GOT3 (cell line): ENCODE measurements around the gene NUP98.
"Not testable (repeated sequence)": the region's sequence is repeated elsewhere in the genome, so short reads cannot be mapped to it uniquely, and the experiment has no call there.

Source experiments
- DNase-seq: peaks from one replicate; lab custom pipeline; 2025; ENCODE audit warnings: mixed read lengths; lab: John Stamatoyannopoulos, UW

Gene NUP98

GRCh38 chr11:3826721-3827120 lies 29.4 kb upstream of the NUP98 start:
- no peak for DNase-seq

DNA sequence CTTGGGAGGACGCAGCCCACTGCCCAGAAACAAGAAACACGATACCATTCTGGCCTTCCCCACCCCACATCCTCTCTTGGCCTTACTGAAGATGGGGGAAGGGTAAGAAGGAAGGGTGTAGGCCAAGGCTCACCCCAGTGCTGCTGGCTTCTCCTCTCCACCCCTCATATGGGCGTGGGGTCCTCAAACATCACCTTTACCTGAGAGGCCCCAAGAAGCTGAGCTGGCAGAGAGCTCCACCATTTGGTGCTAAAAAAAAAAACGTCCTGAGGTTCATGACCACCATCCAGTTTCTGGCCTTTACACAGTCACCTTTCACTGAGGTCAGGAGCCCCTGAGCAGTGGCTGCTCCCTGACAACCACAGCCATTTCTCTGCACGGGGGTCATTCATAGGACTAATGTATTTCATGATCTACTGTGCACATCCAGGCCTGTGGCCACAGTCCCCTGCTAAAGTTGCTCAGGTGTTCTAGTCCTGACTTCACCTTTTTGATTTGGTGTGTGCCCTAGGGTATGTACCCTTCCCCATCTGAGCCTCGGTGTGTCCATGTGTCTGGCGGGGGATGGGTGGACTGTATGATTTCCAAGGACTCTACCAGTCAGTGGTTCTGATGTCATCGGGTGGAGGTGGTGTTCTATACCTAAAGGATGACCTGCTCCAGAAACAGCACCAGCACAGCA lies 28.3 kb upstream of the NUP98 start:
- DNase-seq = no peak

DNA sequence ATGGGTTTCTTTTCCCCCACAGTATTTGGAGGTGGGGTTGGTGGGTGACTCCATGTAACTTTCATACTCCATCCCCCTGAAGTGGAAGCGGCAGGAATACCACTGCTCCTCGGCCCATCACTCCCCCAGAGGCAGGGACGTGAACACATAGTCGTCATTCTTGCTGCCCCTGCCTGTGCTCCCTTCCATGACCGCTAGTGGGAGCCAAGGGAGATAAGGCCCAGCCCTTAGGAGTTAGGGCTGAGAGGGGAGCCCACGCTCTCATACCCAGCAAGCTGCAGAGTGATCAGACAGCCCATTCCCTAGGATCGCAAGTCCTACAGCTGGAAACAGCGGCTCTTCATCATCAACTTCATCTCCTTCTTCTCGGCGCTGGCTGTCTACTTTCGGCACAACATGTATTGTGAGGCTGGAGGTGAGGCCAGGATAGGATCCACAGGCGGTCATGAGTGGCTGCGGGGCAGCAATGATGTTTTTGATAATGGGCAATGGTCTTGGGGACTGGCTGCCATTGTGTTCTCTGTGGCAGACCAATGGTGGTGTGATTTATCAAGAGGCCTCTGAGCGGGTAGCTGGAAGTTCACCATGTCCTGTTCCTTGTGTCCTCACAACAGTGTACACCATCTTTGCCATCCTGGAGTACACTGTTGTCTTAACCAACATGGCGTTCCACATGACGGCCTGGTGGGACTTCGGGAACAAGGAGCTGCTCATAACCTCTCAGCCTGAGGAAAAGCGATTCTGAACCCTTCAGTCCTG lies 27.5 kb upstream of the NUP98 start:
- DNase-seq = no peak

DNA sequence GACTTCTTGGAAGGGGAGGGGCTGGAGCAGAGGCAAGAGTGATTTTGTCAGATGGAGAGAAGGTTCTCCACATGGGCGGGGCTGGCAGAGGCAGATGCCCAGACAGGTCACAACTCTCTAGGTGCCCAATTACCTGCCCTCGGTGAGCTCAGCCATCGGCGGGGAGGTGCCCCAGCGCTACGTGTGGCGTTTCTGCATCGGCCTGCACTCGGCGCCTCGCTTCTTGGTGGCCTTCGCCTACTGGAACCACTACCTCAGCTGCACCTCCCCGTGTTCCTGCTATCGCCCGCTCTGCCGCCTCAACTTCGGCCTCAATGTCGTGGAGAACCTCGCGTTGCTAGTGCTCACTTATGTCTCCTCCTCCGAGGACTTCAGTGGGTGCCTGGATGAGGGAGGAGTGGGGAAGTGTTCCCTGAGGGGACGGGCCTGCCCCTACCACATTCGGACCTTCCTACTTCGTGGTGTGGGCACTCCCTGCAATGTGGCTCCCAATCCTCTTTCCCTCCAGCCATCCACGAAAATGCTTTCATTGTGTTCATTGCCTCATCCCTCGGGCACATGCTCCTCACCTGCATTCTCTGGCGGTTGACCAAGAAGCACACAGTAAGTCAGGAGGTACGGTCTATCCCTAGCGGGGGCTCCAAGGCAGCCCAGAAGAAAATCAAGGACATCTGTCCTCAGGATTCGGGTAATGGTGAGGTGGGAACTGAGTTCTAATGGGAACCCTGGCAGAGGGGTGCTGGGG lies 26.6 kb upstream of the NUP98 start:
- DNase-seq = no peak

GRCh38 chr11:3823303-3823702 lies 25.9 kb upstream of the NUP98 start:
- no peak for DNase-seq

DNA sequence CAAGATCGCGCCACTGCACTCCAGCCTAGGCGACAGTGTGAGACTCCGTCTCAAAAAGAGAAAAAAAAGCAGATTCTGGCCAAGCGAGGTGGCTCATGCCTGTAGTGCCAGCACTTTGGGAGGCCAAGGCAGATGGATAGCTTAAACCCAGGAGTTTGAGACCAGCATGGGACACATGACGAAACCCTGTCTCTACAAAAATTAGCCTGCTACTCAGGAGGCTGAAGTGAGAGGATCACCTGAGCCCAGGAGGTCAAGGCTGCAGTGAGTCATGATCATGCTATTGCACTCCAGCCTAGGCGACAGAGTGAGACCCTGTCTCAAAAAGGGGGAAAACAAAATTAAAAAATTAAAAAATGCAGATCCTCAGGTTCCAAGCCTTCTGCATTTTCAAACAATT lies 25.0 kb upstream of the NUP98 start:
- DNase-seq = no peak

GRCh38 chr11:3820971-3821370 lies 23.6 kb upstream of the NUP98 start:
- DNase-seq = no peak

DNA sequence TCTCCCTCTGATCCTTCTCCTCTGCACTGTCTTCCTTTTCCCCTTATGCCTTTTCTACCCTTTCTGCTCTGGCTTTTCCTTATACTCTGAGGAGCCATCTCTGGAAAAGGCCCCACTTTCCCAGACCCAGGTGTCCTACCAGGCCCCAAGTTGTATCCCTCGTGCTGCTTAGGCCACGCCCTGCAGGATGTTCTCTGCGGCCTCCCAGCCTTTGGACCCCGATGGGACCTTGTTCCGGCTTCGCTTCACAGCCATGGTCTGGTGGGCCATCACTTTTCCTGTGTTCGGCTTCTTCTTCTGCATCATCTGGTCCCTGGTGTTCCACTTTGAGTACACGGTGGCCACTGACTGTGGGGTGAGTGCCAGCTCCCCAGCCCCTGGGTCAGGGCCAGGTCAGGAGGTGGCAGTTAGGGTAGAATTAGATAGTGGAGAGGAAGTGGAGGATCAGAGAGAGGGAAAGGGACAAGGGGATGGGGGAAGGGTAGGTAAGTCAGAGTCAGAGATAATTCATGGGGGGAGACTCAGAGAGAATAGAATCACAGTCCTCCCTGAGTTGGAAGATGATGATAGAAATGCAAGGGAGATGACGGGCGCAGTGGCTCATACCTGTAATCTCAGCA lies 19.9 kb upstream of the NUP98 start:
- DNase-seq = no peak

GRCh38 chr11:3816673-3817072 lies 19.3 kb upstream of the NUP98 start:
- DNase-seq = no peak

DNA sequence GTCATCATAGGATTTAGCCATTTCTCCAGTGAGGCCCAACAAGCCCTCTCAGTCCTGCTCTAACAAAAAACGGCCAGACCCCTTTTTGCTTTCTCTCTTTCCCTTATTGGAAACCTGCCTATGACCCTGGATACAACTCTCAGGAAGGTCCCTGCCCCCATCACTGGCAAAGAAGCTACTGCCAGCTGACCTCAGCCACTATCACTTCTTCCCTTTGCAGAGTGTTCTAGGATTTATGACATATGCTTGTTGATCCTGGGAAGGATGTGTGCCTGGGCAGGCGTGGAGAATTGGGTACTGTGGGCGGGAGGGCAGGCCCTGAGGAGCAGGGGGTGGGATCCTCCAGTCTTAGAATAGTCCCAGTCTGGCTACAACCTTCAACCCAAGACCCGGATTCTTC lies 18.5 kb upstream of the NUP98 start:
- DNase-seq = no peak

- not testable (repeated sequence) for DNase-seq
These were observed 17.5 kb upstream of the NUP98 start for GRCh38 chr11:3814832-3815231.

GRCh38 chr11:3810951-3811350 lies 13.6 kb upstream of the NUP98 start:
- no peak for DNase-seq

- no peak for DNase-seq
These were observed 13.1 kb upstream of the NUP98 start for GRCh38 chr11:3810446-3810845.

GRCh38 chr11:3809624-3809928 lies 12.2 kb upstream of the NUP98 start:
- no peak for DNase-seq

GRCh38 chr11:3808861-3809623 lies 11.7 kb upstream of the NUP98 start:
- no peak for DNase-seq

DNA sequence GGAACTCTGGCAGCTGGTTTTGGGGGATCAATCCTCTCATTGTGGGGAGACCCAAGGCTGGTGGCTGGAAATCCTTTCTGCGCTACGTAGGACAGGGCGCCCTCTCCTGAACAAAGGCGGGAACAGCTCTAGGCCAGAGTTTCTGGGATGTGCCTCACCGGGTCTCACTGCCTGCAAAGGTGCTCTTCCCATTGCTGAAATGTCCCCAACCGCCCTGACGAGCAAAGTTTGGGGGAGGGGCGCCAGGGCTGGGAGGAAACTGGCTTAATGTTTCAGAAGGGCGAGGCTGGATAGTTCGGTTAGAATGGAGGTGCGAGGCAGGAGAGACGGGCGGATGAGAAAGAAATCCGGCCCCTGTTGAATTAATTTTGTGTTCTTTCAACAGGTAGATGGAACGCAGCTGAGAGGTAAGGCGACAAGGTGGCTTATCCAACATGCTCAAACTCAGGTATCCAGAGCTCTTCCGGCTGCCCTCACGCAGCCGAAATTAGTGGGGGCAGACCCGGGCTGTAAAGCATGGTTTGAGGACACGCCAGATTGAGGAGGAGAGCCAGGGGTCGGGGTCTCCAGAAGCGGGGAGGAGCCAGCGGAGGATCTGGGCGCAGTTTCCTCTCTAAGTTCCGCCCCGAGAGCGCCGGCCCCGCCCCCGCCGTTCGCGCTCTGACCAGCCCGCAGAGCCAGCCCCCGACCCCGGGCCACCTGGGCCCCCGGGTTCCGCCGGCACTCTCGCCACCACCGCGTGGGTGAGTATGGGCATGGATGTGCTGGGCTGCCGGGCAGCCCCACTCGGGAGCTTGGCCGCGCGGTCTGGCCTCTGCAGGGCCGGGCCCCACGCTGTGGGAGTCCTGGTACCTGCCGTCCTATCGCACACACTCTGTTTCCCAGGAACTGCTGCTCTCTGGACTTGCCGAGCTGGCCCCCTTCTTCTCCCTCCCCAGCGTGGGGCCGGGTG lies 10.8 kb upstream of the NUP98 start, which contains the start of gene PGAP2:
PGAP2 (plus strand) TSS at position 652 of the 952 bp plus-strand sequence. CDS start 2,700 bp downstream, outside the sequence.
- DNase-seq = no peak

GRCh38 chr11:3803726-3804495 lies 6.6 kb upstream of the NUP98 start:
- no peak for DNase-seq

DNA sequence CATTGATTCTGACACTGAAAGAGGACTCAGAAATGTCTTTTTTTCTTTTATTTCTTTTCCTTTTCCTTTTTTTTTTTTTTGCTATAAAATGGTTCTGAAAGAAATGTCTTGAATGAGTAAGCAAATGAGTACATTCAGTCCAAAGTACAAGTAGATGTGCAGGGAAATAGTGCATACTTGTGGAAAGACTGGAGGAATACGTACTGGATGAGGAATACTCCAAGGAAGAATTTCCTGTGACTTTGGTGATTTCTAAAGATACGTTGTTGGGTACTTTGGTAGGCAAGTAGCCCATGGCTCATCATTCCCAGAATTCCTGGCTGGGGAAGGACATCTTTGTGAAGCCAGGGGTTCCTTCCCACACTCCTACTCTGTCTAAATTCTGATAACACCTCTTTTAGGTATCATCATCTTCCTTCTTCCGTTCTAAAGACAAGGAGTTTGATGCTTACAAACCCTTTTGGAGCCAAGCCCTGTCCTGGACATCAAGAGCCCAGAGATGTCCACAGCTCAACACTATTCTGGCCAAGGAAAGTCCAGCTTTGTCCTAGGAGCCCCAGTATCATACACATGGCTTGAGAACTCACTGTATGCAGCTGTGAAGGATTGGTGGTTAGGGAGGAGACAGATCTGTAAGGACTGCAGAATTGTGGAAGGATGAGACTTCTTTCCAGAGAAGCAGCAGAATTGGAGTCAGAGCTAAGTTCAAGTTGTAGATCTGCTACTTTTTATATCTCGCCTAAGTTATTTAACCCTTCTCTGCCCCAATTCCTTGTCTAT lies 4.8 kb upstream of the NUP98 start:
- DNase-seq = no peak

DNA sequence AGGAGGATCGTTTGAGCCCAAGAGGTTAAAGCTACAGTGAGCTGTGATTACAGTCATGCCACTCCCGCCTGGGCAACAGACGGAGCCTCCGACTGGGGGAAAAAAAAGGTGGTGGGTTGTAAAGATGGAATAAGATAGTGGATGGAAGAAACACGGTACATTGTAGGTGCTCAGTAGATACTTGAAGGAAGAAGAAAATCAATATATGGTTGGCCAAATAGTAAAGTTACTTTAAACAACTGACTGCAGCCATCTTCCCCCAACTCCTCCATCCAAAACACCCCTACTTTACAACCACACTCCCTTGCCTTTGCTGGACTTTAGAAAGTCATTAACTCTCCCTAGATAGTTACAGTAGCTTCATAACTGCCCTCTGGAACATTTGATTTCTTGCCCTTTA lies 2.5 kb upstream of the NUP98 start:
- no peak for DNase-seq
